Osteocyte (in vitro differentiated cells): ENCODE measurements around the gene SPAG16. TPM values are rescaled to one million over a fixed set of nuclear protein-coding genes. Genes with fewer than 3 reads are reported as not detected.

ENCODE experiments used
- DNase-seq: peaks from one replicate; pipeline ENCODE4 v3.0.0; 2021; ENCODE audit warnings: mixed read lengths; ENCODE audit not compliant: unreplicated experiment; ENCODE audit errors: extremely low spot score
- H3K27ac Mint-ChIP-seq: one replicate; pipeline ENCODE4 v1.8.0; 2021; ENCODE audit warnings: mild to moderate bottlenecking, mixed read lengths; ENCODE audit not compliant: unreplicated experiment
- H3K27me3 Mint-ChIP-seq: one replicate; pipeline ENCODE4 v1.8.0; 2021; ENCODE audit warnings: mixed read lengths; ENCODE audit not compliant: unreplicated experiment
- H3K36me3 Mint-ChIP-seq: one replicate; pipeline ENCODE4 v1.8.0; 2021; ENCODE audit warnings: mixed read lengths; ENCODE audit not compliant: unreplicated experiment
- H3K4me1 Mint-ChIP-seq: one replicate; pipeline ENCODE4 v1.8.0; 2021; ENCODE audit warnings: mixed read lengths; ENCODE audit not compliant: unreplicated experiment
- H3K4me3 Mint-ChIP-seq: one replicate; pipeline ENCODE4 v1.8.0; 2021; ENCODE audit warnings: mild to moderate bottlenecking, moderate library complexity, mixed read lengths; ENCODE audit not compliant: unreplicated experiment
- H3K9me3 Mint-ChIP-seq: one replicate; pipeline ENCODE4 v1.8.0; 2021; ENCODE audit warnings: mixed read lengths; ENCODE audit not compliant: unreplicated experiment
- total RNA-seq: library from RNA; stranded (reverse); gene quantifications from 2 replicates; pipeline ENCODE4 v1.2.1, GENCODE V29; 2021
- TF ChIP-seq, protein P1 (sequence below): fragments of 200-600 bp; sonication (generic); IDR thresholded peaks from 2 replicates; pipeline ENCODE4 v1.5.0; 2021; ENCODE audit warnings: antibody characterized with exemption, mild to moderate bottlenecking, moderate library complexity

Gene SPAG16
- total RNA-seq, 1 donor from 2014 or later = 20.7 TPM

DNA sequence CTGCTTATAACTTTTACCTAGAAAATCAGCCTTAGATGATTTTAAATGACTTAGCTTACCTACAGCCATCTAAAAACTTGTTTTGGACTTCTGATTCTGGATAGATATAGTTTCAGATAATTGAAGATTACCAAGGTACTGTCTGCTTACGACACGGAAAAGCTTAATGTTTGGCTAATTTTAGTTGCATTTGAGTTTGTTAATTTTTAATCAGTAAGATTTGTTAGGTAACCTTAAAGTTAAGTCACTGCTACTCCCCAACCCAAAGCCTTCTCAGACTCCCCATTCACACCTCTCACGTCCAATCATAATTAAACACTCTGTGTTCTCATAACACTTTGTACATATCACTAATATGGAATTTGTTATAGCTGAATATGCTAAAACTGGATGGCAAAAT, 936.0 kb downstream of the SPAG16 start:
- Mint-ChIP-seq H3K36me3 (no peaks in the 10 kb centered on the region), H3K4me3 (no peak overlapping the region), H3K4me1 (peaks cover 7% of the 10 kb centered on the region), H3K27ac (no peak overlapping the region), H3K27me3 (no peaks in the 10 kb centered on the region), H3K9me3 (no peaks in the 10 kb centered on the region)
- TF ChIP-seq, protein P1, sequence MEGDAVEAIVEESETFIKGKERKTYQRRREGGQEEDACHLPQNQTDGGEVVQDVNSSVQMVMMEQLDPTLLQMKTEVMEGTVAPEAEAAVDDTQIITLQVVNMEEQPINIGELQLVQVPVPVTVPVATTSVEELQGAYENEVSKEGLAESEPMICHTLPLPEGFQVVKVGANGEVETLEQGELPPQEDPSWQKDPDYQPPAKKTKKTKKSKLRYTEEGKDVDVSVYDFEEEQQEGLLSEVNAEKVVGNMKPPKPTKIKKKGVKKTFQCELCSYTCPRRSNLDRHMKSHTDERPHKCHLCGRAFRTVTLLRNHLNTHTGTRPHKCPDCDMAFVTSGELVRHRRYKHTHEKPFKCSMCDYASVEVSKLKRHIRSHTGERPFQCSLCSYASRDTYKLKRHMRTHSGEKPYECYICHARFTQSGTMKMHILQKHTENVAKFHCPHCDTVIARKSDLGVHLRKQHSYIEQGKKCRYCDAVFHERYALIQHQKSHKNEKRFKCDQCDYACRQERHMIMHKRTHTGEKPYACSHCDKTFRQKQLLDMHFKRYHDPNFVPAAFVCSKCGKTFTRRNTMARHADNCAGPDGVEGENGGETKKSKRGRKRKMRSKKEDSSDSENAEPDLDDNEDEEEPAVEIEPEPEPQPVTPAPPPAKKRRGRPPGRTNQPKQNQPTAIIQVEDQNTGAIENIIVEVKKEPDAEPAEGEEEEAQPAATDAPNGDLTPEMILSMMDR = no peak
- no peak for DNase-seq

DNA sequence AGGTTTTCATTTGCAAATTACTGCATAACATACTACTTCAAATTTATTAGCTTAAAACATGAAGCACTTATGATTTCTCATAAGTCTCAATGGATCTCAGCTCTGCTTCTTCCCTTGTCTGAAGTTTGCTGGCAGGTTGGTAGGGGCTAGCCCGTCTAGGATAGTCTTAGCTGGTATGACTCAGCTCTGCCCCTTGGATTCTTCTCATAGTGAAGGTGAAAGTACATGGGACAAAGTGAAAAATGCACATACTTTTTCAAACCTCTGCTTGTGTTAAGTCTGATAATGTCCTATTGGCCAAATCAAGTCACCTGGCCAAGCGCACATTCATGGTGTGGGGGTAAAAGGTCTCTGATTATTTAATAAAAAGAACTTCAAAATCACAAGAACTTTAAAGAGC, 941.8 kb downstream of the SPAG16 start:
- Mint-ChIP-seq H3K36me3 (no peaks in the 10 kb centered on the region), H3K9me3 (peaks cover 3% of the 10 kb centered on the region), H3K4me3 (no peak overlapping the region), H3K27ac (no peak overlapping the region), H3K27me3 (no peaks in the 10 kb centered on the region), H3K4me1 (peaks cover 5% of the 10 kb centered on the region)
- TF ChIP-seq, protein P1 = no peak
- no peak for DNase-seq

DNA sequence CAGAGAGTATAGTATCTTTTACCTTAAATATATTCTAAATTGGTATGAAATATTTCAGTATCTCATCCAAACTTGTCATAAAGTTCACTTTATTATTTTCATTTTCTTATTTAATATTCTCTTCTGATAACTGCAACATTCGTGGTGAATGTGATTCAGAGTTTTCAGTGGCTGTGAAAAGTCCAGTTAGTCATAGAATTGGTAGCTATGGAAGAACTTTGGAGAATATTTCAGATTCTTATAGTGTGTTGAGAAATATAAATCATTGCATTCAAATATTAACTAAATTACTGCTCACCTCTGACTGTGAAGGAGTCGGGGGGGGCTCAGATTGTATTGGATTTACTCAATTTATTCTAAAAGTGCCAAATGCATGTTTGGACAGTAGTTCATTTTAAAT, 948.0 kb downstream of the SPAG16 start:
- H3K4me1 Mint-ChIP-seq = peaks cover 11% of the 10 kb centered on the region
- H3K9me3 Mint-ChIP-seq = no peaks in the 10 kb centered on the region
- TF ChIP-seq, protein P1 = no peak
- H3K27me3 Mint-ChIP-seq = no peaks in the 10 kb centered on the region
- H3K36me3 Mint-ChIP-seq = no peaks in the 10 kb centered on the region
- H3K4me3 Mint-ChIP-seq = no peak overlapping the region
- DNase-seq = no peak
- H3K27ac Mint-ChIP-seq = no peak overlapping the region

DNA sequence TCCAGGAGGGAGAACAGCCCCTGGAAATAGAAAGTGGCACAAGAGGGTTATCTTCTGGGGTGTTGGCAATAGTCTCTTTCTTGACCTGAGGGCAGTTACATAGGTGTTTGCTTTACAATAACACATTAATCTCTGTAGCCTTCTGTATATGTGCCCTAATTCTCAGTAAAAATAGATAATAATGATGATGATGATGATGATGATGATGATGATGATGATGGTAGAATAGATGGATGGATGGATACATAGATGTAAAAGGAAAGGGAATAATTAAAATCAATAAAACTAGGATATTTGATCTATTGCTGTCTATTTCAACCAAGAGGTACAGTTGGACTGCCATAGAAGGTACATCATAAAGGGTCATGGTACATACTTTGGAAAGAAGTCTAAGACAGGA, 948.9 kb downstream of the SPAG16 start:
- TF ChIP-seq, protein P1 = no peak
- Mint-ChIP-seq H3K27ac (no peak overlapping the region), H3K4me3 (no peak overlapping the region), H3K9me3 (no peaks in the 10 kb centered on the region), H3K36me3 (no peaks in the 10 kb centered on the region), H3K27me3 (no peaks in the 10 kb centered on the region), H3K4me1 (peaks cover 11% of the 10 kb centered on the region)
- no peak for DNase-seq

DNA sequence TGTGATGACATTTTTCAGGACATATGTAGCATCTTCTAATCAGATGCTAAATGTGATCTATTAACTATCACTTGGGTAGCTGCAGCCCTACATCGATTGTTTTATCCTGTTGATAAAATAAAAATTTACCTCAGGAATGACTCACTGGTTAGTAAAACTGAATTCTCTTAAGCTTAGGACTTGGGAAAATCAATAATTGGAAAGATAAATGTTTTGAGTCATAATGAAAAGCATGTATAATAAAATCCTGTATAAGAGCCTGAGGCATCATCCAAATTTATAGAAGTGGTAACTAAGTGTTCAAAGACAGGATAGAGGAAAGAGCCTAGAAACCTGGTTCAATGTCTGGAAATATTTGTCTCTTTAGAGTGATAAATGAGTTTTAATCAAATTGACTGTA, 958.5 kb downstream of the SPAG16 start:
- no peak for DNase-seq
- Mint-ChIP-seq H3K9me3 (no peaks in the 10 kb centered on the region), H3K36me3 (no peaks in the 10 kb centered on the region), H3K27ac (no peak overlapping the region), H3K4me3 (no peak overlapping the region), H3K27me3 (no peaks in the 10 kb centered on the region), H3K4me1 (peaks cover 13% of the 10 kb centered on the region)
- TF ChIP-seq, protein P1 = no peak
